Liver (tissue), 8 donors: ENCODE measurements around the gene SMIM45.

Experiments
- DNase-seq: peaks from one replicate; pipeline ENCODE4 v3.0.0-alpha.2; 2017; ENCODE audit warnings: low spot score
- H3K27ac ChIP-seq, 2 donors: one replicate each; pipeline ENCODE4 v1.7.0; 2013; ENCODE audit warnings: inconsistent platforms in 2 of 2, low read length in 2 of 2, control low read depth in 1 of 2, low read depth in 1 of 2, mild to moderate bottlenecking in 1 of 2
- H3K27me3 ChIP-seq, 4 donors: one replicate each; pipeline versions ENCODE4 v1.6.1 to v1.7.0; 2013; ENCODE audit warnings: low read length in 3 of 4, inconsistent platforms in 1 of 4, mild to moderate bottlenecking in 1 of 4, moderate library complexity in 1 of 4; ENCODE audit not compliant: control insufficient read depth in 4 of 4, insufficient read depth in 4 of 4
- H3K36me3 ChIP-seq, 4 donors: one replicate each; pipeline versions ENCODE4 v1.6.1 to v1.7.0; 2013; ENCODE audit warnings: low read length in 3 of 4, mild to moderate bottlenecking in 3 of 4, low read depth in 1 of 4, moderate library complexity in 1 of 4; ENCODE audit not compliant: control insufficient read depth in 4 of 4, insufficient read depth in 3 of 4
- H3K4me1 ChIP-seq, 4 donors: one replicate each; pipeline versions ENCODE4 v1.6.1 to v1.7.0; 2013; ENCODE audit warnings: low read length in 3 of 4, mild to moderate bottlenecking in 3 of 4, moderate library complexity in 1 of 4; ENCODE audit not compliant: control insufficient read depth in 4 of 4, insufficient read depth in 4 of 4
- H3K4me3 ChIP-seq, 3 donors: one replicate each; pipeline versions ENCODE4 v1.6.1 to v1.7.0; 2013; ENCODE audit warnings: low read length in 3 of 3, control low read depth in 1 of 3, low read depth in 1 of 3, mild to moderate bottlenecking in 1 of 3
- H3K9ac ChIP-seq, 2 donors: one replicate each; pipeline ENCODE4 v1.7.0; 2013; ENCODE audit warnings: low read length in 2 of 2, mild to moderate bottlenecking in 2 of 2, moderate library complexity in 2 of 2, control low read depth in 1 of 2, low read depth in 1 of 2
- H3K9me3 ChIP-seq, 4 donors: one replicate each; pipeline versions ENCODE4 v1.6.1 to v1.7.0; 2013; ENCODE audit warnings: low read length in 3 of 4; ENCODE audit not compliant: control insufficient read depth in 4 of 4
- EGR1 ChIP-seq, 2 donors: IDR thresholded peaks; 2 replicates each; pipeline ENCODE4 v1.6.1; 2016 to 2018; ENCODE audit warnings: antibody characterized with exemption in 2 of 2, low read depth in 2 of 2
- FOXA1 ChIP-seq: IDR thresholded peaks from 2 replicates; pipeline ENCODE4 v1.6.1; 2016; ENCODE audit warnings: antibody characterized with exemption
- FOXA2 ChIP-seq: IDR thresholded peaks from 2 replicates; pipeline ENCODE4 v1.6.1; 2016; ENCODE audit warnings: antibody characterized with exemption
- GABPA ChIP-seq, 2 donors: IDR thresholded peaks in 1 of 2; conservative IDR thresholded peaks in 1 of 2; 2 replicates each; pipeline ENCODE4 v1.6.1; 2016; ENCODE audit warnings: antibody characterized with exemption in 2 of 2, mild to moderate bottlenecking in 1 of 2, moderate library complexity in 1 of 2
- HNF4A ChIP-seq, 2 donors: conservative IDR thresholded peaks; 2 replicates each; pipeline ENCODE4 v1.6.1; 2016; ENCODE audit warnings: antibody characterized with exemption in 2 of 2, mild to moderate bottlenecking in 2 of 2
- HNF4G ChIP-seq: IDR thresholded peaks from 2 replicates; pipeline ENCODE4 v1.6.1; 2016; ENCODE audit warnings: antibody characterized with exemption
- JUND ChIP-seq, 2 donors: IDR thresholded peaks; 2 replicates each; pipeline ENCODE4 v1.6.1; 2016; ENCODE audit warnings: antibody characterized with exemption in 2 of 2
- NR2F2 ChIP-seq: IDR thresholded peaks from 2 replicates; pipeline ENCODE4 v1.6.1; 2016; ENCODE audit warnings: antibody characterized with exemption
- RAD21 ChIP-seq, 2 donors: IDR thresholded peaks; 2 replicates each; pipeline ENCODE4 v1.6.1; 2016; ENCODE audit warnings: antibody characterized with exemption in 2 of 2, mild to moderate bottlenecking in 2 of 2
- RXRA ChIP-seq, 2 donors: IDR thresholded peaks; 2 replicates each; pipeline ENCODE4 v1.6.1; 2017 to 2018; ENCODE audit warnings: antibody characterized with exemption in 2 of 2, mild to moderate bottlenecking in 1 of 2
- SP1 ChIP-seq: IDR thresholded peaks from 2 replicates; pipeline ENCODE4 v1.6.1; 2018; ENCODE audit warnings: antibody characterized with exemption, mild to moderate bottlenecking
- TAF1 ChIP-seq: conservative IDR thresholded peaks from 2 replicates; pipeline ENCODE4 v1.6.1; 2016; ENCODE audit warnings: antibody characterized with exemption, mild to moderate bottlenecking
- YY1 ChIP-seq: IDR thresholded peaks from 2 replicates; pipeline ENCODE4 v1.6.1; 2016; ENCODE audit warnings: antibody characterized with exemption, mild to moderate bottlenecking
- WGBS: extraction: QIAGEN DNeasy Blood & Tissue Kit; methylation state at CpG from one replicate; pipeline ENCODE4 v1.1.7; 2013; 5-methylcytosine and 5-hydroxymethylcytosine counted together
- TF ChIP-seq, protein P1 (sequence below): IDR thresholded peaks from 2 replicates; pipeline ENCODE4 v1.6.1; 2016; ENCODE audit warnings: antibody characterized with exemption
- TF ChIP-seq, protein P2 (sequence below): IDR thresholded peaks from 2 replicates; pipeline ENCODE4 v1.6.1; 2016; ENCODE audit warnings: antibody characterized with exemption
- TF ChIP-seq, protein P3 (sequence below): IDR thresholded peaks from 2 replicates; pipeline ENCODE4 v1.6.1; 2016; ENCODE audit warnings: antibody characterized with exemption, mild to moderate bottlenecking
- TF ChIP-seq, protein P4 (sequence below): fragments of 150-350 bp; IDR thresholded peaks from 2 replicates; pipeline ENCODE4 v1.5.1; 2017; ENCODE audit warnings: improper control_type of control experiment, low read depth, low read length; ENCODE audit not compliant: missing input control
- TF ChIP-seq, protein P5 (sequence below): IDR thresholded peaks from 2 replicates; pipeline ENCODE4 v1.6.1; 2016; ENCODE audit warnings: antibody characterized with exemption
- donor health status: healthy.
- donor health status: healthy.
- donor health status: healthy.
- donor health status: healthy.
- donor health status: healthy.

SMIM45 gene

DNA sequence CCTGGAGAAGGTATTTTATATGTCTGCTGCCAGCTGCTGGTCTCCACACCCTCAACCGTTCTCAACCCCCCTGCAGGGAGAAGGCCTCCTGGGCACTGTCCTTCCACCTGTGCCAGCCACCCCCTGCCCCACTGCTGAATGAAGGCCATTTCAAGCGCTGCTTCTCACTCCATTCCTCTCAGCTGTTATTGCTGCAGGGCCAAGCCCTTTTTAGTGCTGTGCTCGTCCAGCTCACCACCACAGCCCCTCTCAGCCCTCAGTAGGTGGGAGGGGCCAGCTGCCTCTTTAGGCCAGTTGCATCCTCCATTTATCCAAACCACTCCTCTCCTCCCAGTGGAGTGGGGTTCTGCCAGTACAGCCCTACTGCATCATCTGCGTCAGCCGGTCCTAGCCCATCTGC is 44.9 kb downstream of the SMIM45 start:
- H3K27me3 ChIP-seq = no peaks in the 10 kb centered on the region
- no peak overlapping the region for H3K9ac ChIP-seq
- no peak for DNase-seq
- H3K4me3 ChIP-seq = no peak overlapping the region
- H3K27ac ChIP-seq = no peak overlapping the region
- TF ChIP-seq TAF1 (no peak), RXRA (IDR thresholded peaks at IDR 0.05) (no peak), FOXA1 (no peak), FOXA2 (no peak), NR2F2 (no peak), HNF4G (no peak), JUND (IDR thresholded peaks at IDR 0.05) (no peak), YY1 (no peak), HNF4A (conservative IDR thresholded peaks at IDR 0.05) (no peak), EGR1 (IDR thresholded peaks at IDR 0.05; ENCODE audit: low read depth in 2 of 2) (no peak), SP1 (no peak), RAD21 (IDR thresholded peaks at IDR 0.05) (no peak), GABPA (IDR thresholded peaks at IDR 0.05 in 1 of 2, conservative IDR thresholded peaks at IDR 0.05 in 1 of 2) (no peak)
- TF ChIP-seq, protein P1, sequence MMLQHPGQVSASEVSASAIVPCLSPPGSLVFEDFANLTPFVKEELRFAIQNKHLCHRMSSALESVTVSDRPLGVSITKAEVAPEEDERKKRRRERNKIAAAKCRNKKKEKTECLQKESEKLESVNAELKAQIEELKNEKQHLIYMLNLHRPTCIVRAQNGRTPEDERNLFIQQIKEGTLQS = no peak
- TF ChIP-seq, protein P2, sequence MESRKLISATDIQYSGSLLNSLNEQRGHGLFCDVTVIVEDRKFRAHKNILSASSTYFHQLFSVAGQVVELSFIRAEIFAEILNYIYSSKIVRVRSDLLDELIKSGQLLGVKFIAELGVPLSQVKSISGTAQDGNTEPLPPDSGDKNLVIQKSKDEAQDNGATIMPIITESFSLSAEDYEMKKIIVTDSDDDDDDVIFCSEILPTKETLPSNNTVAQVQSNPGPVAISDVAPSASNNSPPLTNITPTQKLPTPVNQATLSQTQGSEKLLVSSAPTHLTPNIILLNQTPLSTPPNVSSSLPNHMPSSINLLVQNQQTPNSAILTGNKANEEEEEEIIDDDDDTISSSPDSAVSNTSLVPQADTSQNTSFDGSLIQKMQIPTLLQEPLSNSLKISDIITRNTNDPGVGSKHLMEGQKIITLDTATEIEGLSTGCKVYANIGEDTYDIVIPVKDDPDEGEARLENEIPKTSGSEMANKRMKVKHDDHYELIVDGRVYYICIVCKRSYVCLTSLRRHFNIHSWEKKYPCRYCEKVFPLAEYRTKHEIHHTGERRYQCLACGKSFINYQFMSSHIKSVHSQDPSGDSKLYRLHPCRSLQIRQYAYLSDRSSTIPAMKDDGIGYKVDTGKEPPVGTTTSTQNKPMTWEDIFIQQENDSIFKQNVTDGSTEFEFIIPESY = no peak
- TF ChIP-seq, protein P3, sequence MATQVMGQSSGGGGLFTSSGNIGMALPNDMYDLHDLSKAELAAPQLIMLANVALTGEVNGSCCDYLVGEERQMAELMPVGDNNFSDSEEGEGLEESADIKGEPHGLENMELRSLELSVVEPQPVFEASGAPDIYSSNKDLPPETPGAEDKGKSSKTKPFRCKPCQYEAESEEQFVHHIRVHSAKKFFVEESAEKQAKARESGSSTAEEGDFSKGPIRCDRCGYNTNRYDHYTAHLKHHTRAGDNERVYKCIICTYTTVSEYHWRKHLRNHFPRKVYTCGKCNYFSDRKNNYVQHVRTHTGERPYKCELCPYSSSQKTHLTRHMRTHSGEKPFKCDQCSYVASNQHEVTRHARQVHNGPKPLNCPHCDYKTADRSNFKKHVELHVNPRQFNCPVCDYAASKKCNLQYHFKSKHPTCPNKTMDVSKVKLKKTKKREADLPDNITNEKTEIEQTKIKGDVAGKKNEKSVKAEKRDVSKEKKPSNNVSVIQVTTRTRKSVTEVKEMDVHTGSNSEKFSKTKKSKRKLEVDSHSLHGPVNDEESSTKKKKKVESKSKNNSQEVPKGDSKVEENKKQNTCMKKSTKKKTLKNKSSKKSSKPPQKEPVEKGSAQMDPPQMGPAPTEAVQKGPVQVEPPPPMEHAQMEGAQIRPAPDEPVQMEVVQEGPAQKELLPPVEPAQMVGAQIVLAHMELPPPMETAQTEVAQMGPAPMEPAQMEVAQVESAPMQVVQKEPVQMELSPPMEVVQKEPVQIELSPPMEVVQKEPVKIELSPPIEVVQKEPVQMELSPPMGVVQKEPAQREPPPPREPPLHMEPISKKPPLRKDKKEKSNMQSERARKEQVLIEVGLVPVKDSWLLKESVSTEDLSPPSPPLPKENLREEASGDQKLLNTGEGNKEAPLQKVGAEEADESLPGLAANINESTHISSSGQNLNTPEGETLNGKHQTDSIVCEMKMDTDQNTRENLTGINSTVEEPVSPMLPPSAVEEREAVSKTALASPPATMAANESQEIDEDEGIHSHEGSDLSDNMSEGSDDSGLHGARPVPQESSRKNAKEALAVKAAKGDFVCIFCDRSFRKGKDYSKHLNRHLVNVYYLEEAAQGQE = no peak
- TF ChIP-seq, protein P4, sequence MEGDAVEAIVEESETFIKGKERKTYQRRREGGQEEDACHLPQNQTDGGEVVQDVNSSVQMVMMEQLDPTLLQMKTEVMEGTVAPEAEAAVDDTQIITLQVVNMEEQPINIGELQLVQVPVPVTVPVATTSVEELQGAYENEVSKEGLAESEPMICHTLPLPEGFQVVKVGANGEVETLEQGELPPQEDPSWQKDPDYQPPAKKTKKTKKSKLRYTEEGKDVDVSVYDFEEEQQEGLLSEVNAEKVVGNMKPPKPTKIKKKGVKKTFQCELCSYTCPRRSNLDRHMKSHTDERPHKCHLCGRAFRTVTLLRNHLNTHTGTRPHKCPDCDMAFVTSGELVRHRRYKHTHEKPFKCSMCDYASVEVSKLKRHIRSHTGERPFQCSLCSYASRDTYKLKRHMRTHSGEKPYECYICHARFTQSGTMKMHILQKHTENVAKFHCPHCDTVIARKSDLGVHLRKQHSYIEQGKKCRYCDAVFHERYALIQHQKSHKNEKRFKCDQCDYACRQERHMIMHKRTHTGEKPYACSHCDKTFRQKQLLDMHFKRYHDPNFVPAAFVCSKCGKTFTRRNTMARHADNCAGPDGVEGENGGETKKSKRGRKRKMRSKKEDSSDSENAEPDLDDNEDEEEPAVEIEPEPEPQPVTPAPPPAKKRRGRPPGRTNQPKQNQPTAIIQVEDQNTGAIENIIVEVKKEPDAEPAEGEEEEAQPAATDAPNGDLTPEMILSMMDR = no peak
- TF ChIP-seq, protein P5, sequence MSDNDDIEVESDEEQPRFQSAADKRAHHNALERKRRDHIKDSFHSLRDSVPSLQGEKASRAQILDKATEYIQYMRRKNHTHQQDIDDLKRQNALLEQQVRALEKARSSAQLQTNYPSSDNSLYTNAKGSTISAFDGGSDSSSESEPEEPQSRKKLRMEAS = no peak
- H3K4me1 ChIP-seq = peaks cover 3 to 9% (median 7%) of the 10 kb centered on the region in 4 donors
- peaks cover 0 to 1% (median 0%) of the 10 kb centered on the region in 4 donors for H3K36me3 ChIP-seq
- WGBS = 89% methylated on average over 5 of the region's 5 CpGs
- H3K9me3 ChIP-seq = no peaks in the 10 kb centered on the region
